GOT3 (cell line): ENCODE data around the gene GUCY1A1.

ENCODE experiments used
- DNase-seq: peaks from one replicate; lab custom pipeline; 2025; ENCODE audit warnings: mixed read lengths; lab: John Stamatoyannopoulos, UW

Gene GUCY1A1

DNA sequence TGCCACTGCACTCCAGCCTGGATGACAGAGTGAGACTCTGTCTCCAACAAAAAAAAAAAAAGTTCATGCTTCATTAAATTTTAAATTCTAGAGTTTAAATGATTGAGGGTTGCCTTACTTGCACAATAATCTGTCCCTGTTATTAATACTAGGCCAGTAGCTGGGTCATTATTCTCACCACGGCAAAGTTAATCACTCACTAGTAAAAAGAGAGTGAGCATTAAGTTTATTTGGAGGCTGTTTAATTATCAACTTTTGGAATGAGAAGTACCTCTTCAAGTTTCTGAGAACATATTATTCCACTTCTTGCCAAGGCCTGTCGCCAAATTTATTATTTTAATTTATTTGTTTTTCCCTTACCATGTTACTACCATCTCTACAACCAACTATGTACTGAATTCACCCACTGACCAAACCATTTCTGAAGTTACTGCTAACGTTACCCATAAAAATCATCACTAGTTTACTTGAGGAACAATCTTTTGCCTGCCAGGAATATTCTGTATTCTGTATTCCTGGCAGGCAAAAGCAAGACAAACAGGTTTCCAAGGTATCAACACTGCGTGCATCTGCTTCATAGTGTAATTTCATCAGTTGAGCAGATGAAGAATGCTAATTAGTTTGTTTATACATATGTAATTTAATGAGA lies 26.5 kb downstream of the GUCY1A1 start:
- DNase-seq, result no peak

DNA sequence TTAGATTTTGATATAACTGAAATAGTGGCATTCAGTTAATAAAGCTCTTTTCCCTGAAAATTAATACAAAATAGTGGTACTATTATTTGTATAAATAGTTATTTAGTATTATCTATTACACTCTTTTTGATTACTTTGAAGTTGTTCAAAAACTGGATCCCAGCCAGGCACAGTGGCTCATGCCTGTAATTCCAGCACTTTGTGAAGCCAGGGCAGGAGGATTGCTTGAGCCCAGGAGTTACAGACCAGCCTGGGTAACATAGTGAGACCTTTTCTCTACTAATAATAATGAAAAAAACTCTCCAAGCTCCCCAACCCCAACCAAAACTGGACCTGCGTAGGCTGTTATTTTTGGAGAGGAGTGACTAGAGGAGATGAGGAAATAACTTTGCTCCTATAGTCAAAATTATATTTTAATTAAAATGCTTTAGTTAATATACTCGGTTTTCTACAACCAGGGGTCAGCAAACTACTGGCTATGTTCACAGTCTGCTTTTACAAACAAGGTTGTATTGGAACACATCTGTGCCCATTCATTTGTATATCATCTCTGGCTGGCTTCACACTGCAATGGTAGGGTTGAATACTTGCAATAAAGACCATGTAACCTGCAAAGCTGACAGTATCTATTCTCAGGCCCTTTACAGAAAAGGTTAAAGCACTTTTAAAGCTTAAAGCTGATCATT lies 27.6 kb downstream of the GUCY1A1 start:
- DNase-seq, result no peak

DNA sequence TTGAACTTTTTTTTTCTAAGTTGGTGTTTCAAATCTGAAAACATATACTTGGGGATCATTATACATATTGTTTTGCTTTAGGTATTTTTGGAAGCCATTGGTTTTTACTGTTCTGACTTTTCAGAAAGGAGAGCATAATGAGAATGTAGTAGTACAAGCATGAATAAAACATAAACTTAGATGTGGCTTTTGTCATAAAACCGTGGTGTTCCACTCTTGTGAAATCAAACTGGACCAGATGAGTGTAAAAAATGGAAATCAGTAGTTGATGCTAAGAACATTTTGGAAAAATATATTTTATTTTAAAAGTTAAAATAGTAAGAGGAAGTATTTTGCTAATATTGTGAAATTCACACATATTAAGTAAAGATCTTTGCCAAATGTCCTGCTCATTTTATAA lies 29.6 kb downstream of the GUCY1A1 start:
- DNase-seq, result no peak

DNA sequence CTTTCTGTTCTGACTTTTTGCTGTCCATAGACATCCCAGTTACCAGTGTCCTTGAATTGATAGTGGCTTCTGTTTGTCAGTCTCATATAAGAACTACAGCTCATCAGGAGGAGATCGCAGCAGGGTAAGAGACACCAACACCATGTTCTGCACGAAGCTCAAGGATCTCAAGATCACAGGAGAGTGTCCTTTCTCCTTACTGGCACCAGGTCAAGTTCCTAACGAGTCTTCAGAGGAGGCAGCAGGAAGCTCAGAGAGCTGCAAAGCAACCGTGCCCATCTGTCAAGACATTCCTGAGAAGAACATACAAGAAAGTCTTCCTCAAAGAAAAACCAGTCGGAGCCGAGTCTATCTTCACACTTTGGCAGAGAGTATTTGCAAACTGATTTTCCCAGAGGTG lies 30.1 kb downstream of the GUCY1A1 start:
- DNase-seq, result no peak

DNA sequence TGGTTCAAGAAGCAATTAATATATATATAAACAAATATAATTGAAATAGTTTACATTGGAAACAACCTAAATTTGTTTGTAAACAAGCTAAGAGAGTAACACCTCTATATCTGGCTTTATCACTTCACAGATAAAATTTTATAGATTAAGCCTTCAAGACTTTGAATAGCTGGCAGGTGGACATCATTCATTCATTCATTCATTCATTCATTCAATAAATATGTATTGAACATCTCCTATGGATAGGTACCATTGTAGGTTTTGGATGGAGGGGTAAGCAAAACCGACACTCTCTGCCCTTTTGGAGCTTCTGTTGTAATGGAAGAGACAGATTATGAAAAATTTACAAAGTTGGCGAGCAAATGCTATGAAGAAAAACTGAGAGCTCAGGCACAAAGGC lies 35.2 kb downstream of the GUCY1A1 start:
- no peak for DNase-seq

DNA sequence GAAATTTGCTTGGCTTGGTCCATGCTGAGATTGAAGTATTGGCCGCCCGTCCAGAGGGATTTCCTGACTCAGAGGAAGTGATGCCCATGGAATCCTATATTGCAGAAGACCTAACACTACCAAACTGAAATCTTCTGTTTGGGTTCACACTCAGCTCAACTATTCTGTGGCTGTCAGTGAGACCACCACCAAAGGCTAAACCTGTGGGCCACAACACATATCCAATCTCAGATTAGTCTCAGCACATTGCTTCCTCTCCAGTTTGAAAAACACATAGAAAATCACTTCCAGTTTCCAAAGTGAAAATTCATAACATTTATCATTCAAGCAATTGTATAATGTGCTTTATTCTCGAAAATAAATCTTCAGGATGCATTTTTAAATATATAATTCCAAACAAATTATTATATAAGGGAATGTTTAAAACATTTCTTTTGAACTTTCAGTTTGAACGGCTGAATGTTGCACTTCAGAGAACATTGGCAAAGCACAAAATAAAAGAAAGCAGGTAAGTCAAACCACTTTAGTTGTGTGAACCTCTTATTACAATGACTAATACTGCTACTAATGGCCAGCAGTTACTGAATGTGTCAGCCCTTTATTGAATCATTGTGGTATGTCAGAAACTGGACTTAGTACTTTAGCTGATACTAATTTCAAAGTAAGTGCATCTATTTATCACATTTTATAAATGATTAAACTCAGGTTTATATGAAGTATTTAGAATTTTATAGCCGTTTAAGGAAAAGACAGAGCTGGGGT lies 37.0 kb downstream of the GUCY1A1 start:
- no peak for DNase-seq

DNA sequence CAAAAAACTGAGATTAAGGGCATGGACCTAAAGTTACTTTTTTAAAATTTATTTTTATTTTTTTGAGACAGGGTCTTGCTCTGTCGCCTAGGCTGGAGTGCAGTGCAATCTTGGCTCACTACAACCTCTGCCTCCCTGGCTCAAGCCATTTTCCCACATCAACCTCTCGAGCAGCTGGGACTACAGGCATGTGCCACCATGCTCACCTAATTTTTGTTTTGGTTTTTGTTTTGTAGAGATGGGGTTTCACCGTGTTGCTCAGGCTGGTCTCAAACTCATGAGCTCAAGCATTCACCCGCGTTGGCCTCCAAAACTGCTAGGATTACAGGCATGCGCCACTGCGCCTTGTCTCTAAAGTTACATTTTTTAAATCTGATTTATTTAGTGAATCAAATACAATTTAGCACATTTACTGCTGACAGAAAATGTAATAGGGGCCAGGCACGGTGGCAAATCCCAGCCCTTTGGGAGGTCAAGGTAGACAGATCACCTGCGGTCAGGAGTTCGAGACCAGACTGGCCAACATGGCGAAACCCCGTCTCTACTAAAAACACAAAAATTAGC lies 38.3 kb downstream of the GUCY1A1 start:
- DNase-seq, result no peak

DNA sequence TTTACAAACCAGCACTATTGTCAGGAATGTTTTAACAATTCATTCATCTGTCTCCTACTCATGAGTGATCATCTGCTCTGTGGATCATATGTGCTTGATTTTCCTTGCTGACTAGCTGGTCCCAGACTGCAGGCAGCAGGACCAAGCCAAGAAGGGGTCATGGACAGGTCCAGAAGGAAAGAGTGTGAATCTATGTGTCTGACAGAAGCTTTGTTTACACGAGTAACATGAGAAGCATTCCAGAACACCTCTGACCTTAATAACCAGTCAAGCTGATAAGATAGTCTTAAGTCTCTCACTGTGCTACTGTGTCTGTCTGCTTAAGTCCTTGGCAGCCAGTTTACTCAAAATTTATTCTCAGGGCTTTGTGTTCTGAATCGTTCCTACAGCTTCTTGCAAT lies 39.0 kb downstream of the GUCY1A1 start:
- DNase-seq, result no peak

DNA sequence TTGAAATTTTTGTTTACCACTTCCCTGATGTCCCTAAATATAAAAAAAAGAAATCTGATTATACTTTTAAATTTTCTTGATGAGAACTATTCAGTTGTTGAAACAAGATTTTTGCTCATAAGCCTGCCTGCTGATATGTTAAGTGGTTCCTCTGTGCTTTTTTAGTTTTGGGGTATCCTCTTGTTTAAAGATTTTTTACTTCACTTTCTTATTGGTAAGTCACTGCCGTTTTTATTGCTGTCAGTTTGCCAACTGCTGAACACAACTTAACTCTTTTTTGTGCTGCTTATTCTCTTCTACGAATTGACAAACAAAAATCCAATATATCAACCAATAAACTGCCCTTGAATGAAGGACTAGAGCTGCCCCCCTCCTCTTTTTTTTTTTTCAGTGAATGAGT lies 39.5 kb downstream of the GUCY1A1 start:
- no peak for DNase-seq

DNA sequence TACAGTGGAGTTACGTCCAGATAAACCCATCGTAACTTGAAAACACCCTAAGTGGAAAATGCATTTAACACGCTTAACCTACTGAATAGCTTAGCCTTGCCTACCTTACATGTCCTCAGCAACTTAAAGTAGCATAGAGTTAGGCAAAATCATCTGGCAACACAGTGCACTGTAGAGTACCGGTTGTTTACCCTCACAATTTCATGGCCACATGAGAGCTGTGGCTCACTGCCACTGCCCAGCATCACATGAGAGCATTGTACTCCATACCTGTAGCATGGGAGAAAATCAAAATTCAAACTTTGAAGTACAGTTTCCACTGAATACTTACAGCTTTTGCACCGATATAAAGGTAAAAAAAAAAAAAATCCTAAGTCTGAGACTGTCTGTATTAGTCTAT lies 40.6 kb downstream of the GUCY1A1 start:
- DNase-seq, result no peak

DNA sequence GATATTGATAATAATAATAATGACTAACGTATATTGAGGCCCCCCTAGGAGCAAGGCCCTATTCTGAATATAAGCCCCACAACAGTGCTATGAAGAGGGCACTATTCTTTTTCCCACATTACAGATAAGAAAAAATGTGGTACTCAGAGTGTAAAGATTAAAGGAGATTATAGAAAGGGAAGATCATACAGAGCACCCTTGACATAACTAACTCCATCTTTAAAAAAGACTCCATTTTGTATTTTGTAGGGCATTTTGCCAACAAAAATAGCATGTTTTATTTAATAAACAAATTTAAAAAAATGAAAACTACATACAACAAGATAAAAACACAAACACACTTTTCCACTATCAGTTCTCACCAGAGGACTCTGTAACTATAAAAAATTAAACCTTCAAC lies 42.1 kb downstream of the GUCY1A1 start:
- no peak for DNase-seq

DNA sequence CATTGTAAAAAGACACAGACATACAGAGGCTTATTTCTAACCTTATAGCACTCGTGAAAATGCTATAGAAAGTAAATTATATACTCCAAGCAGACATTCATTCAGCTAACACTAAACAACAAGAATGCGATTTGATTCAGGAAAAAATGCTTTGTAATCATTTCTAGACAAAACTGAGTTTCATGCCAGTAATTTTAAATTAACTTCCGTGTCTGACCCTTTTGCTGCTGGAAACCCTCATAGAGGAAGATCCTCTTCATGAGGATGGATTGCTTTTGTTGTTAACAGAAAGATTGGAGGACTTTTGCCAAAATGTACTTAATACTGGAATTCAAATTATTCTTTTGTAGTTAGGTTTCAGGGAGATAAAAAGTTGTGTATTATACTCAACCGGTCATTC lies 43.3 kb downstream of the GUCY1A1 start:
- DNase-seq, result no peak

DNA sequence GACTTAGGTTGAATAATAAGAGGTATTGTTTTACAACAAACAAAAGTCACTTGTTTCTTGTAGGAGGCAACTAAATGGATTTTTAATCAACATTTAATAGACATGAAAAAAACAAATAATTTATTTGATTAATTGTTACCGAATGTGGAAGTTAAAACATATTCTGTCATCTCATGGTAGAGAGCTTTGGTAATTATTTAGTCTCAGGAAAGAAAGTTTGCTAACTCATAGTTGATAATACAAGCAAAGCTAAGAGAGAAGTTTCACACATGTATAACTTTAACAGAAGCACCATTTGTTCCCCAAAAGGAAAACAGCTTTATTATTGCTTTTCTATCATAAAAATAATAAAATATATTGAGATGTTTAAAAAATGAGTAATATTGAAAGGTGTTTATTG lies 44.9 kb downstream of the GUCY1A1 start:
- DNase-seq, result no peak

DNA sequence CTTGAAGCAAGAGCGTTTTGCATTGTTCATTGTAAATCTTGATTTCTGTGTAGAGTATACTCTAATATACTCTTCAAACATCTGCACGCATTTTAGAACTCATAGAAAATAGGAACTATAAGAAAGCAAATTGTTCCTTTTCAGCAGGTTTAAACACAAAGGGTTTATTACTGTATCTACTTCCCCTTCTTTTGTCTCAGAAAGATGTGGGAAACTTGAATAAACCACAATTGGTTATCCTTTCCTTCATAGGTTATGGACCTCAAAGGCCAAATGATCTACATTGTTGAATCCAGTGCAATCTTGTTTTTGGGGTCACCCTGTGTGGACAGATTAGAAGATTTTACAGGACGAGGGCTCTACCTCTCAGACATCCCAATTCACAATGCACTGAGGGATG lies 46.2 kb downstream of the GUCY1A1 start:
- no peak for DNase-seq

DNA sequence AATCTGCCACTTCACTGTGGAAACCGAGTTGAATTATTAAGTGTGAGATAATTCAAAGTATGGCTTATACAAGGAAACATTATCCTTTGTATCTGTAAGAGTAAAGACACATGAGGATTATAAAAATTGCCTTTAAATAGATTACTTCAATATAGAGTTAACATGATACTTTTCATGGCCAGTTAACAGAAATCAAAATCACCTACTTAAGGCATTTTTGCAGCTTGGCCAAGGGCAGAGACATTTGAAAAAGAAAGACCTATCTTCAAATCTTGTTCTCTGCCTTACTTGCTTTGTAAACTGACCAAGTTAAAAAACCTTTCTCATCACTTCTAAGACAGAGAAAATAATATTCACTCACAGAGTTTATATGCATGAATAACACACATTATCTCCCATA lies 47.3 kb downstream of the GUCY1A1 start:
- DNase-seq, result no peak

DNA sequence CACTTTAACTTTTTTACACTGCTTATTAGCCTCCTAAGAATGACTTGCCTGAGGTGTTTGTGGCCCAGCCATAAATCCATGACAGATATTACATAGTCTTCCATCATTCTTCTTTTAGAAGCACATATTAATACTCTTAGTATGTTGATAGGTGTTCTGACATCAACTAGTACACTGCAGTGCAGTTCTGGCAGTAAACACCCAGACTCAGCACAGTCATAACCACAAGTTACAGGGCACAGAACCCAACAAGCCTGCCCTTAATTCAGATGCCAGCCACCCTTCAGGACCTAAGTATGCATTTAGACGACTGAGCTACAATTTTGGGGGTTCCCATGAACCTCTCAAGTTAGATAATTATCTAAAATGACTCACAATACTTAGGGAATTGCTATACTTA lies 55.7 kb downstream of the GUCY1A1 start:
- no peak for DNase-seq

DNA sequence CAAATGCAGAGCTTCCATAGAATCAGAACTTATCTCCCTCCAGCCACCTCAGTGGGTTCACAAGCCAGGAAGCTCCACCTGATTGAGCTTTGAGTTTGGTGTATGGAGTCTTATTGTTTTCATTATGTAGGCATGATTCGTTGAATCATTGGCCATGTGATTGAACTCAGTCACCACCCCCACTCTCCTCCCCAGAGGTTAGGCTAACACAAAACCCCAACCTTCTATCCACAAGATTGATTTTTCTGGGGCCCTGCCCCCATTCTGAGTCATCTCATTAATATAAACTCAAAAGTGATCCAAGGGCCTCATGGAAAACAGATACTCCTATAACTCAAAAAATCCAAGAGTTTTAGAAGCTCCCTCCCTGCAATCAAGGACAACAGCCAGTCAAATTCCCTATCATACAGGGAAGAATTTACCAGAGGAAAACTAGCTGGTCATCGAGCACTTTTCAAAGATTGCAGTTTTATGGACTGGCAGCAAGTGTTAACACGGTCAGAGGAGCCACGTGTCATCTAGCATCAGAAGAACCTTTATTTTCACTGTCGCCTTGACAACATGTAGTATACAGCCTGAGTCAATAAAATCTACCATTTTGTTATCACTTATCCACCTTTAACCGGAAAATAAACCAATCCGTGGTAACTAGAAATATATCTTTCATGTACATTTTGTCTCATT lies 56.3 kb downstream of the GUCY1A1 start:
- no peak for DNase-seq

DNA sequence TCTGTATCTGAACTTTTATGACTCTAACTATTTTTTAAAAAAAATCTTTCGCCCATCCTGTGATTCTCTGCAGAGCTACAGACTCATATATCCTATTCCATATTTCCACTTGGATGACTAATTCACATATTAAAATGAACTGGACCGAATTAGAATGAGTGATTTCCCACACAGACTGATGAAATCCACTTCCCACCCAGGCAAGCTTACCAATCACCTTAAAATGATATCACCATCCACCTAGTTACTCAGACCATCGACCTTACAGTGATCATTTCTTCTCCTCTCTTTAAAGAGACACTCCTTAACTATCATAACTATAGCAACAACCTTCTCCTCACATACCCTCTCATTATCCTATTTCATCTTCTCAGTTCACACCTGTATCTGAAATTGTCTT lies 58.1 kb downstream of the GUCY1A1 start:
- no peak for DNase-seq

DNA sequence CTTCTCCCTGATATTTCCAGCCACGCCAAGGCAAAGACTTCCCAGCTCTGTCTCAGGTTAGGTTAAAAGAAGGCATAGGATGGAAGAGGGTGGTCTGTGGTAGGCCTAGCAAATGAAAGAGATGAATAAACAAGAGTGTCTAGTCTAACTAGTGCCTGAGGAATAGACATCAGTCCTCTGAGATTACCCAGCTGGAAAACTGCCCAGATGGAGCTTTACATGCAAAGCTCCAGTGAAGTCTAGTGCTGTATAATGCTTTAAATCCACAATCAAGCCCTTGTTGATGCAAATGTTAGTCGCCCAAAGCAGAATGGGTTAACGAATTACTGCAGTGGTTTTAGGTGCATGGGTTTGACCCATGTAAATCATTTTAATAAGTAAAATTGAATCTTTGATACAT lies 67.4 kb downstream of the GUCY1A1 start:
- DNase-seq, result no peak

DNA sequence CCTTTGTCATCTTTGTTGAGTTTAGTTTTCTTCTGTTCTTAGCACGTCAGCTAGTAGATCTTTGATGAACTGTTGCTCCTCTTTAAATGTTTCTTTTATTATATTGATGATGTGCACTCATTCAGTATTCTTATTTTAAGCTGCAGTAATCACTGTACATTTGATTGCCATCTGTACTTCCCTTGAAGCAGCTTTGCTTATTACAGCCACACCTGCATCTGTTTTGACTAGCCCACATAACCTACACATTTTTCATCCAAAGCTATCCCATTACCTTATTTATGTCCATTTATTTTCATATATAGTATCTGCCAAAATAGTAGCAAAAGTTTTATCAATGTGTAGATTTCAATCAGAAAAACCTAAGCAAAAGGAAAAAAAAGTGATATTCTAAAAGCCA lies 68.3 kb downstream of the GUCY1A1 start:
- no peak for DNase-seq

DNA sequence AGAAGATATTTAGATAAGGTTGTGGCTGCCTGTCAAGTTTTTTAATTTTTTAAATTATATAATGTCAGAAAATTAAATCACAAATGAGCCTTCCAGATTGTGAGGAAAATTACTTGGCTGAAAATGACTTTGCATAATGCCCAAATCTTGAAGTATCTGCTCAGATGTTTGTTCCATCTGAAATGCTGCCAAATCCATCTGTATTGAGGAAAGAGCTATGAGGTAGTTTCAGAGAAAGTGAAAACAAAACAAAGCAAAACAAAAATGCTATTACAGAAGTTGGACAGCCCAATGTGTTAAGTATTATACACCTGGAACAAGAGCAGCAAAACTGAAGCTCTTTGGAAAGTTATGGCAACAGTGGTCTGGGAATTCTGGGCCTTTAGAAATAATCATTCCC lies 68.8 kb downstream of the GUCY1A1 start:
- no peak for DNase-seq

DNA sequence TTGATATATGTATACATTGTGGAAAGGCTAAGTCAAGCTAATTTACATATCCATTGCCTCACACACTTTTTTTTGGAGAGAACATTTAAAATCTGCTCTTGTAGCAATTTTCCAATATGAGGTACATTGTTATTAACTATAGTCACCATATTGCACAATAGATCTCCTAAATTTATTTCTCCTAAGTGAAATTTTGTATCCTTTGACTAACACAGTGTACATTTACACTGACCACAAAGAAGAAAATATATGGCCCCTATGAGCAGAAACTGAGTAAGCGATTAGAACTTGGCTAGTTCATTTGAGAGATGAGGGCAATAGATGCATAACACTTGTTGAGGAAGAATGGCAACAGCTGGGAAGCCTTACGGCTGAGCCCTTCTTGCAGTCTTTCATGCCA lies 71.9 kb downstream of the GUCY1A1 start:
- DNase-seq, result no peak

DNA sequence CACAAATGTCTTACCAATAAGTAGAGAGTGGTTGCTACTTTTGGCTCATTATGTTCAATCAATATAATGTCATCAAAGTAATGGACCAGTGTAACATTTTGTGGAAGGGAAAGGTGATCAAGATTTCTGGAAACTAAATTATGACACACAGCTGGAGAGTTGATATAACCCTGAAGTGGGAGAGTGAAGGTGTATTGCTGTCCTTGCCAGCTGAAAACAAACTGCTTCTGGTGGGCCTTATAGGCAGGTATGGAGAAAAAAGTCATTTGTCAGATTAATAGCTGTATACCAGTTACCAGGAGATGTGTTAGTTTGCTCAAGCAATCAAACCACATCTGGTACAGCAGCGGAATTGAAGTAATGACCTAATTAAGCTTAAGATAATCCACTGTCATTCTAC lies 74.9 kb downstream of the GUCY1A1 start:
- DNase-seq, result no peak
